HG03135 (cell line): ENCODE measurements around the gene ARPC4.
"Not testable (repeated sequence)": the region's sequence is repeated elsewhere in the genome, so short reads cannot be mapped to it uniquely, and the experiment has no call there.

Experiments
- ATAC-seq: cut with Tn5 transposase; IDR thresholded peaks from one replicate; pipeline ENCODE4 v1.9.1; 2021; ENCODE audit warnings: mild to moderate bottlenecking, moderate library complexity; ENCODE audit not compliant: unreplicated experiment

ARPC4 gene

DNA sequence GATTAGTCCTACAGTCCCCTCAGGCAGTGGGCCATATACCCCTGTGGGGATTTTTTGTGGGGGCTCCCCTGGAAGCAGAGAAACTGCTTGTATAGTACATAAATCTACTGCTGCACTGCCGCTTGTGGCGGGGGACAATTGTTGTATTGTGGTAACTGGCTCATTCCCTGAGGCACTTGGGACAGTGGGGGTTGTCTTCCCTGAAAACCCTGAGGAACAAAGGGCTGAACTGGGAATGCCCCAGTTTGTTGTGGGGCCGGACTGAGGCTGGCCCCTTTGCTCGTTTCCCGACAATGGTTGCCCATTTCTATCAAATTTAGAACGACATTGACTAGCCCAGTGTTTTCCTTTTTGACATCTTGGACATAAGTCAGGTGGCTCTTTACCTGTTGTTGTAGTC is 58.5 kb downstream of the ARPC4 start:
- ATAC-seq, result not testable (repeated sequence)

GRCh38 chr3:9851926-9852325 is 59.0 kb downstream of the ARPC4 start:
- not testable (repeated sequence) for ATAC-seq

- no peak for ATAC-seq
These were observed 59.6 kb downstream of the ARPC4 start for GRCh38 chr3:9852528-9852927.

DNA sequence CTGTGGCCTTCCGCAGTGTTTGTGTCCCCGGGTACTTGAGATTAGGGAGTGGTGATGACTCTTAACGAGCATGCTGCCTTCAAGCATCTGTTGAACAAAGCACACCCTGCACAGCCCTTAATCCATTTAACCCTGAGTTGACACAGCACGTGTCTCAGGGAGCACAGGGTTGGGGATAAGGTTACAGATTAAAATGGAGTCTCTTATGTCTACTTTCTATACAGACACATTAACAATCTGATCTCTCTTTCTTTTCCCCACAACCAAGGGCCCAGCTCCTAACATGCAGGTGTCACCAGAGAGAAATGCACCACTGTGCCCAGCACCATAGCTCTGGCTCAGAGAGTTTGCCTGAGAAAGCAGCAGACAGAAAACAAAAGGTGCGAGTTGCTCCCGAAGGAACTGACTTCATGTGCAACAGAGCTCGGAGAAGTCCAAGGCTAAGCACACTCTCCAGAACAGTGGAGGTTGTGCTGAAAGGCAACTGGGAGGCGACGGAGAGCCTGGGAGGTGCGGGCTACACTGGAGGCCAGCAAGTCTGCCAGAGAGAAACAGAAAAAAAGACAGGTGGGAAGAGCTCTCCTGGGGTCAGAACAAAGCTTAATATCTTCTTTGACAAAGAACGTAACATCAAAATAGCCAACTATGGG is 61.5 kb downstream of the ARPC4 start:
- not testable (repeated sequence) for ATAC-seq

- ATAC-seq, result no peak
These were observed 62.7 kb downstream of the ARPC4 start for GRCh38 chr3:9855594-9855993.
